Astrocyte of the spinal cord (primary cell): Measurements from ENCODE around the gene LIN7C.
A peak's percentile ranks its signal among the peaks of the same experiment; 100 is the strongest.

ENCODE experiments used
- DNase-seq: peaks from one replicate; pipeline ENCODE4 v3.0.0; 2011; ENCODE audit warnings: low read depth, low spot score
- H3K4me3 ChIP-seq: 2 replicates; pipeline ENCODE4 v1.5.1; 2011; ENCODE audit warnings: low read depth, mild to moderate bottlenecking, low read length, moderate library complexity
- CTCF ChIP-seq: IDR thresholded peaks from 2 replicates; pipeline ENCODE4 v1.5.1; 2012; ENCODE audit warnings: low read depth, mild to moderate bottlenecking, low read length, inconsistent platforms
- in situ Hi-C: cut with HindIII; loops from 2 replicates; pipeline ENCODE4 v1.10.0; 2017; ENCODE audit warnings: low sequenced_read_pairs

LIN7C gene

GRCh38 chr11:27501100-27501499, 5.5 kb downstream of the LIN7C start:
- no peak overlapping the region for H3K4me3 ChIP-seq
- in situ Hi-C loops = no loop called here
- no peak for DNase-seq
- TF ChIP-seq CTCF = no peak

GRCh38 chr11:27497911-27498310, 8.7 kb downstream of the LIN7C start:
- no peak for DNase-seq
- H3K4me3 ChIP-seq = no peak overlapping the region
- TF ChIP-seq CTCF = no peak
- in situ Hi-C loops = loop anchor here (25.0 kb wide), 1 partner anchor 311 kb away; no protein-coding TSS in a partner anchor

GRCh38 chr11:27497284-27497866, 9.2 kb downstream of the LIN7C start:
- TF ChIP-seq CTCF = peak; percentile 46
- H3K4me3 ChIP-seq = no peak overlapping the region
- DNase-seq = peak; percentile 45
- in situ Hi-C loops = loop anchor here (25.0 kb wide), 1 partner anchor 310 kb away; no protein-coding TSS in a partner anchor

- in situ Hi-C loops = loop anchor here (25.0 kb wide), 1 partner anchor 309 kb away; no protein-coding TSS in a partner anchor
- H3K4me3 ChIP-seq = no peak overlapping the region
- TF ChIP-seq CTCF = no peak
- no peak for DNase-seq
These were observed 10.1 kb downstream of the LIN7C start for GRCh38 chr11:27496461-27496860.

- no peak overlapping the region for H3K4me3 ChIP-seq
- in situ Hi-C loops = loop anchor here (25.0 kb wide), 1 partner anchor 309 kb away; no protein-coding TSS in a partner anchor
- no peak for DNase-seq
- no peak for TF ChIP-seq CTCF
These were observed 10.8 kb downstream of the LIN7C start for GRCh38 chr11:27495710-27496300.

GRCh38 chr11:27489092-27489491, 17.5 kb downstream of the LIN7C start:
- TF ChIP-seq CTCF = no peak
- no peak overlapping the region for H3K4me3 ChIP-seq
- no peak for DNase-seq
- in situ Hi-C loops = loop anchor here (25.0 kb wide), 1 partner anchor 302 kb away; no protein-coding TSS in a partner anchor
